K562 (cell line): Measurements from ENCODE around the gene SLX4IP. TPM values are rescaled to one million over a fixed set of nuclear protein-coding genes. Genes with fewer than 3 reads are reported as not detected.

Source experiments
- ATAC-seq: fragments of 200-7000 bp; cut with Tn5 transposase; 3 replicates; pipeline ENCODE4 v1.9.1; 2020; ENCODE audit warnings: moderate library complexity
- BruUV-seq: library from RNA; stranded (reverse); fragments of 400-500 nt; replicated peaks from 2 replicates; lab custom pipeline; 2021; lab: Mats Ljungman, UMichigan
- CTCF ChIA-PET: fragments of 300-600 bp; formaldehyde crosslinking; extraction: SDS; loops from one replicate; lab custom pipeline; 2021; ENCODE audit warnings: low intra/inter-chr PET ratio; lab: Yijun Ruan, JAX
- POLR2A ChIA-PET: fragments of 300-600, 350-650 bp; sonication (Branson Sonifier 250); formaldehyde crosslinking; extraction: SDS; loops from one replicate; lab custom pipeline; 2021; ENCODE audit warnings: antibody characterized with exemption, inconsistent platforms; lab: Yijun Ruan, JAX
- DNase-seq, 4 experiments: peaks; one replicate each; pipeline versions ENCODE4 v3.0.0 to v3.0.0-alpha.2; 2011 to 2018; ENCODE audit warnings: low spot score in 3 of 4, mixed read lengths in 3 of 4; ENCODE audit errors: extremely low read depth in 1 of 4
- FAIRE-seq: peaks from 2 replicates; lab custom pipeline; 2011; peaks lifted over from hg19 to GRCh38; lab: Jason Lieb, UNC
- H2AFZ ChIP-seq: 2 replicates; pipeline ENCODE4 v1.6.0; 2011; ENCODE audit warnings: low read depth, low read length, control low read depth, inconsistent platforms
- H3K27ac ChIP-seq: fragments of 200-600 bp; 3 replicates; pipeline ENCODE4 v1.8.0; 2011; ENCODE audit warnings: low read depth, mild to moderate bottlenecking, control low read depth, inconsistent platforms, low read length, moderate library complexity, mixed read lengths; ENCODE audit errors: extremely low read depth
- H3K27me3 ChIP-seq, 2 experiments: fragments of 300-600 bp in 1 of 2; 2 replicates in 1 of 2; 3 replicates in 1 of 2; pipeline versions ENCODE4 v1.6.0 to v1.8.0; 2011; ENCODE audit warnings: inconsistent platforms in 2 of 2, low read length in 2 of 2, mild to moderate bottlenecking in 1 of 2, mixed read lengths in 1 of 2, moderate library complexity in 1 of 2; ENCODE audit not compliant: control insufficient read depth in 2 of 2, insufficient read depth in 2 of 2
- H3K36me3 ChIP-seq: fragments of 300-600 bp; 3 replicates; pipeline ENCODE4 v1.8.0; 2011; ENCODE audit warnings: mild to moderate bottlenecking, low read length, inconsistent platforms; ENCODE audit not compliant: control insufficient read depth, insufficient read depth
- H3K4me1 ChIP-seq, 2 experiments: fragments of 200-600 bp in 1 of 2; replicated peaks in 1 of 2; 2 replicates in 1 of 2; 3 replicates in 1 of 2; pipeline versions ENCODE4 v1.5.1 to v1.8.0; 2011; ENCODE audit warnings: inconsistent platforms in 2 of 2, low read length in 2 of 2, mild to moderate bottlenecking in 1 of 2, mixed read lengths in 1 of 2, moderate library complexity in 1 of 2; ENCODE audit not compliant: control insufficient read depth in 2 of 2, insufficient read depth in 2 of 2
- H3K4me2 ChIP-seq: 2 replicates; pipeline ENCODE4 v1.6.1; 2011; ENCODE audit warnings: low read length, control low read depth, inconsistent platforms, mixed read lengths; ENCODE audit not compliant: insufficient read depth
- H3K4me3 ChIP-seq: fragments of 200-600 bp; sonication (generic), shearing (Covaris generic); 2 replicates; pipeline ENCODE4 v1.5.1; 2016; ENCODE audit warnings: control low read depth, inconsistent platforms
- H3K79me2 ChIP-seq: fragments of 200-600 bp; 3 replicates; pipeline ENCODE4 v1.8.0; 2011; ENCODE audit warnings: low read length, inconsistent platforms; ENCODE audit not compliant: control insufficient read depth, insufficient read depth
- H3K9ac ChIP-seq, 2 experiments: 2 replicates each; pipeline versions ENCODE4 v1.6.0 to v1.6.1; 2011; ENCODE audit warnings: low read depth in 2 of 2, low read length in 2 of 2, control low read depth in 1 of 2, inconsistent platforms in 1 of 2, mild to moderate bottlenecking in 1 of 2, mixed read lengths in 1 of 2; ENCODE audit not compliant: insufficient read depth in 1 of 2
- H3K9me1 ChIP-seq: one replicate; pipeline ENCODE4 v1.6.0; 2011; ENCODE audit warnings: inconsistent platforms, mild to moderate bottlenecking, low read length, moderate library complexity; ENCODE audit not compliant: control insufficient read depth, insufficient read depth
- H3K9me3 ChIP-seq: replicated peaks from 2 replicates; pipeline ENCODE4 v1.5.1; 2011; ENCODE audit warnings: low read depth, low read length, inconsistent platforms; ENCODE audit not compliant: control insufficient read depth, insufficient read depth
- H4K20me1 ChIP-seq: replicated peaks from 2 replicates; pipeline ENCODE4 v1.6.1; 2011; ENCODE audit warnings: low read length, inconsistent platforms, mixed read lengths; ENCODE audit not compliant: control insufficient read depth, insufficient read depth
- BRCA1 ChIP-seq, 2 experiments: fragments of 450-650 bp in 1 of 2; sonication (generic) in 1 of 2; formaldehyde crosslinking in 1 of 2; IDR thresholded peaks; 2 replicates each; pipeline versions ENCODE4 v1.5.0 to v1.6.1; 2017 to 2020; ENCODE audit warnings: mild to moderate bottlenecking in 1 of 2, missing genetic modification reagents in 1 of 2
- FUS ChIP-seq: fragments of 200-400 bp; formaldehyde crosslinking; optimal IDR thresholded peaks from 2 replicates; pipeline ENCODE3; 2017; ENCODE audit warnings: low read depth, low read length
- TBL1XR1 ChIP-seq, 2 experiments: IDR thresholded peaks; 2 replicates each; pipeline ENCODE4 v1.6.1; 2012; ENCODE audit warnings: improper control_type of control experiment in 2 of 2, low read length in 2 of 2, mild to moderate bottlenecking in 1 of 2
- WGBS: fragments of 100-300 bp; shearing (Covaris generic); methylation state at CpG from one replicate; pipeline ENCODE4 v1.1.6; 2016; ENCODE audit warnings: low coverage, mixed read lengths; ENCODE audit not compliant: insufficient coverage; ENCODE audit errors: missing lambda C conversion rate; 5-methylcytosine and 5-hydroxymethylcytosine counted together
- in situ Hi-C: fragments of 300-500 bp; cut with MboI; formaldehyde crosslinking; loops from 4 replicates; pipeline ENCODE4 v1.15.0; 2018; ENCODE audit warnings: inconsistent platforms, mixed read lengths
- intact Hi-C: fragments of 100-400 bp; cut with micrococcal nuclease; formaldehyde crosslinking; loops from 2 replicates; pipeline ENCODE4 v1.14.2; 2022
- polyA plus RNA-seq, 8 experiments: library from polyadenylated mRNA; depleted of rRNA in 4 of 8; stranded (reverse) in 5 of 8; unstranded in 3 of 8; fragments of >200 nt; fragmentation: Nextera tagmentation in 2 of 8; fragmentation: Illumina TruSeq in 1 of 8; extraction: Ambion mirVana in 2 of 8; extraction: Trizol in 1 of 8; gene quantifications; 2 replicates each; pipeline versions ENCODE4 v1.2.1 to v1.2.3, GENCODE V29; 2011 to 2014; ENCODE audit warnings: inconsistent platforms in 1 of 8, missing spikeins in 1 of 8
- total RNA-seq, 7 experiments: library from RNA; depleted of rRNA in 6 of 7; stranded (reverse); fragments of >200 nt in 6 of 7; fragmentation: Illumina TruSeq in 2 of 7; extraction: Trizol in 2 of 7; gene quantifications; 2 replicates each; pipeline versions ENCODE4 v1.2.1 to v1.2.3, GENCODE V29; 2011 to 2021; ENCODE audit warnings: low replicate concordance in 1 of 7

The SLX4IP gene
- total and polyA plus RNA-seq, 9 of the 15 experiments (the other 6 are each of a cell fraction or from before 2014, with no cell fraction given) = 1.5 to 5.9 (median 3.5) TPM

DNA sequence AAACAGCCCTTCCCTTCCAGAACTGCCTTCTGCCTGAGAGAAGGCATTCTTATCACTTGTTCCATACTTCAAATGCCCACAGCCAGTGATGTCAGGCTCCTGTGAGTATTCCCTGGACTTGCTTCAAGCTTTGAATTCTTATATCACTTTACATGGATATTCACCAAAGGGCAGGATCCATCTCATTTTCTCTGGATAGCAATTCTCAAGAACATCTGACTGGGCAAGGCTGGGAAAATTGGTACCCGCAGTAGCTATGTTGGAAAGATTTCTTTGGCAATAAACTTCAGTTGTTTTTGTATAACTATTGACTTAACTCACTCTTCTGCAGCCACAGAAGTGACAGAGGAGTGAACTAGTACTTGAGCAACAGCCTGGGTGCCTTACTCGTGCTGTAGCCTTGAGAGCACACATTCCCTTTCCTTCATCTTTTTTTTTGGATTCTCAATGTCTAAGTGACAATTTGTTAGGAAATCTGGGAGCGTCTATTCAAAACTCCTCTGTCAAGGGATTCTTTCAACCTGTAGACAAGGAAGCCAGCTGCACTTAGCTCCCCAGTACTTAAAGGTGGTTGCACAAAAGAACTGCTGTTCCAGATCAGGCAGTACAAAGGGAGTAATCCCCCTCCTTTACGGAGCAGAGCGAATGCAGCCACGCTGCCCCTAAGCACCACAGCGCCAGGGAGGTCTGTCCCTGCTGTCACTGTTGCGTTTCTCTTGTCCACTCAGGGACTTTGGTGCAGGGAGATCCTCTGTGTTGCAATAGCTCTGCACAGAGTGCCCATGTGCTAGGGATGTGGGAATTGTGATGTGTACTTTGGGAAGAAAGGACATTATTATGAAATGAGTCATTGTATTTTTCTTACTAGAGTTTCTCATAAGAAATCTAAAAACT lies 169.1 kb downstream of the SLX4IP start:
- Histone ChIP-seq H3K4me1 (no peaks in the 10 kb centered on the region; a peak in 1 of 5 replicates), H3K27me3 (no peaks in the 10 kb centered on the region), H2AFZ (no peak overlapping the region), H4K20me1 (no peaks in the 10 kb centered on the region), H3K27ac (no peak overlapping the region), H3K9me1 (no peaks in the 10 kb centered on the region), H3K36me3 (no peaks in the 10 kb centered on the region), H3K9ac (no peak overlapping the region), H3K9me3 (no peaks in the 10 kb centered on the region), H3K4me3 (no peak overlapping the region), H3K4me2 (no peak overlapping the region), H3K79me2 (no peaks in the 10 kb centered on the region)
- ChIA-PET POLR2A (interaction anchor here (0.7 to 1.0 kb wide), 2 partner anchors 15 to 168 kb away, joined by 3 read pairs; no protein-coding TSS in a partner anchor), CTCF (no interaction called here)
- no peak for TF ChIP-seq FUS
- TF ChIP-seq TBL1XR1 (IDR thresholded peaks at IDR 0.05; ENCODE audit: low read length in 2 of 2) = no peak
- no peak for TF ChIP-seq BRCA1 (IDR thresholded peaks at IDR 0.05)
- TF ChIP-seq BRCA1 (CRISPR knock-in tag; IDR thresholded peaks at IDR 0.05) = no peak
- ATAC-seq = no peak
- intact Hi-C loops (no loop called here), in situ Hi-C loops (no loop called here)
- no peak for DNase-seq
- 75% methylated on average over 8 of the region's 8 CpGs for WGBS
- FAIRE-seq = no peak
- BruUV-seq = no TSS peak
